HepG2 (cell line): ENCODE results near the gene DLG5.

ENCODE experiments used
- CREB1 ChIP-seq, 2 experiments: fragments of 450-650 bp in 1 of 2; IDR thresholded peaks; 2 replicates each; pipeline ENCODE4 v1.6.1; 2016 to 2017; ENCODE audit warnings: control low read depth in 1 of 2, mild to moderate bottlenecking in 1 of 2, missing compliant biosample characterization in 1 of 2, missing genetic modification characterization in 1 of 2
- DNMT1 ChIP-seq: sonication (generic); formaldehyde crosslinking; IDR thresholded peaks from 2 replicates; pipeline ENCODE4 v1.5.1; 2020; ENCODE audit warnings: mild to moderate bottlenecking, missing genetic modification reagents
- FIP1L1 ChIP-seq: fragments of 200-400 bp; formaldehyde crosslinking; IDR thresholded peaks from 2 replicates; pipeline ENCODE4 v1.6.1; 2018; ENCODE audit warnings: low read depth, mild to moderate bottlenecking, low read length, moderate library complexity, borderline replicate concordance; ENCODE audit not compliant: insufficient read depth
- MAFG ChIP-seq: sonication (generic); formaldehyde crosslinking; IDR thresholded peaks from 2 replicates; pipeline ENCODE4 v1.5.1; 2020; ENCODE audit warnings: mild to moderate bottlenecking, missing genetic modification reagents
- TF ChIP-seq, protein P1 (sequence below): sonication (generic); formaldehyde crosslinking; IDR thresholded peaks from 2 replicates; pipeline ENCODE4 v1.5.0; 2020; ENCODE audit warnings: mild to moderate bottlenecking, missing genetic modification reagents, moderate library complexity
- TF ChIP-seq, protein P2 (sequence below): sonication (generic); formaldehyde crosslinking; IDR thresholded peaks from 2 replicates; pipeline ENCODE4 v1.4.0; 2020; ENCODE audit warnings: mild to moderate bottlenecking, missing genetic modification reagents

DNA sequence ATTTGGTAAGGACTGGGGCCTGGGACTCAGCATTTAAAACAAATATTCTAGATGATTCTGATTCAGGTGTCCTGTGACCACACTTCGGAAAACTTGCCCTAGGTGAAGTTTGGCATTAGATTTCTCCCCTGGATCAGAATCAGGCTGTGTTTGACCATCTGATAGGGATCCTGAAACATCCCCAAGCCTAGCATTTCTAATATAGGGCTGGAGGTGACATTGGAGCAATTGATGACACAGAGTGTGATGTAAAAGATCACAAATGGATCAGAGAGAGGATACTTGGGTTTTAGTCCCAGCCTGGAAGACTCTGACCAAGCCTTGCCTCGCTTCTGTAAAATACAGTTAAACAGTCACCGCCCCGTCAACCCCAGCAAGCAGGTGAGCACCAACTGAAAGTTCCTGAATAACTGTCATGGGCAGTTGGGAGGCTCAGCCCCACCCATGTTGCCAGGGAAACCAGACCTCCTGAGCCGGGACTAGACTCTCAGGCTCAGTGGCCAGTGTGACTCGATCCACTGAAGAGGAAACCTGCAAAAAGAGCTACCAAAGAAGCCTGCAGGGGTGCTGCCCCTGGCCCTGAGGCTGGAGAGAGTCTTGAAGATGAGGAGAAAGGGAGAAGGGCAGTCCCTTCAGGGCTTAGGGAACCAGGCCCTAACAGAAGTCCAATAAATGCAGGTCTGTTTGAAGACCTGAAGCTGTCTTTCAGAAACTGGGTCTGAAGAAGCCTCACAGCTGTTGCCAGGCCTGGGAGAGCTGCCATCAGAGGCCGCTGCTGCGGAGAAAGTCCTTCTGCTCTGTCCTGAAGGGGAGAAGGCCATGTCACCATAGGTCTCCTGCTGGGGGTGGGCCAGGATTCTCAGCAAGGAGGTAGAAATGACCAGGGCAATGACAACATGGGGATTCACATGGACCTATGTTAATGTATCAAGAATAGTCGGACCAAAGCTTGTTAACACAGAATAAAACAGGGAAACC lies 162.8 kb downstream of the DLG5 start:
- TF ChIP-seq MAFG, result no peak
- TF ChIP-seq FIP1L1, result no peak
- TF ChIP-seq DNMT1 (CRISPR knock-in tag), result no peak
- TF ChIP-seq, protein P1, sequence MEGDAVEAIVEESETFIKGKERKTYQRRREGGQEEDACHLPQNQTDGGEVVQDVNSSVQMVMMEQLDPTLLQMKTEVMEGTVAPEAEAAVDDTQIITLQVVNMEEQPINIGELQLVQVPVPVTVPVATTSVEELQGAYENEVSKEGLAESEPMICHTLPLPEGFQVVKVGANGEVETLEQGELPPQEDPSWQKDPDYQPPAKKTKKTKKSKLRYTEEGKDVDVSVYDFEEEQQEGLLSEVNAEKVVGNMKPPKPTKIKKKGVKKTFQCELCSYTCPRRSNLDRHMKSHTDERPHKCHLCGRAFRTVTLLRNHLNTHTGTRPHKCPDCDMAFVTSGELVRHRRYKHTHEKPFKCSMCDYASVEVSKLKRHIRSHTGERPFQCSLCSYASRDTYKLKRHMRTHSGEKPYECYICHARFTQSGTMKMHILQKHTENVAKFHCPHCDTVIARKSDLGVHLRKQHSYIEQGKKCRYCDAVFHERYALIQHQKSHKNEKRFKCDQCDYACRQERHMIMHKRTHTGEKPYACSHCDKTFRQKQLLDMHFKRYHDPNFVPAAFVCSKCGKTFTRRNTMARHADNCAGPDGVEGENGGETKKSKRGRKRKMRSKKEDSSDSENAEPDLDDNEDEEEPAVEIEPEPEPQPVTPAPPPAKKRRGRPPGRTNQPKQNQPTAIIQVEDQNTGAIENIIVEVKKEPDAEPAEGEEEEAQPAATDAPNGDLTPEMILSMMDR (CRISPR knock-in tag), result no peak
- TF ChIP-seq CREB1 (IDR thresholded peaks at IDR 0.05), result no peak
- TF ChIP-seq CREB1 (CRISPR knock-in tag; IDR thresholded peaks at IDR 0.05), result no peak
- TF ChIP-seq, protein P2, sequence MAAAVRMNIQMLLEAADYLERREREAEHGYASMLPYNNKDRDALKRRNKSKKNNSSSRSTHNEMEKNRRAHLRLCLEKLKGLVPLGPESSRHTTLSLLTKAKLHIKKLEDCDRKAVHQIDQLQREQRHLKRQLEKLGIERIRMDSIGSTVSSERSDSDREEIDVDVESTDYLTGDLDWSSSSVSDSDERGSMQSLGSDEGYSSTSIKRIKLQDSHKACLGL, result no peak
